GM12874 (cell line): ENCODE measurements around the gene GNA15.

Experiments used
- CTCF ChIP-seq: IDR thresholded peaks from 2 replicates; pipeline ENCODE4 v1.5.1; 2011; ENCODE audit warnings: low read depth, mild to moderate bottlenecking, control low read depth, low read length, moderate library complexity; ENCODE audit not compliant: insufficient read depth

The GNA15 gene

GRCh38 chr19:3120611-3121276 lies 15.1 kb upstream of the GNA15 start:
- no peak for TF ChIP-seq CTCF

DNA sequence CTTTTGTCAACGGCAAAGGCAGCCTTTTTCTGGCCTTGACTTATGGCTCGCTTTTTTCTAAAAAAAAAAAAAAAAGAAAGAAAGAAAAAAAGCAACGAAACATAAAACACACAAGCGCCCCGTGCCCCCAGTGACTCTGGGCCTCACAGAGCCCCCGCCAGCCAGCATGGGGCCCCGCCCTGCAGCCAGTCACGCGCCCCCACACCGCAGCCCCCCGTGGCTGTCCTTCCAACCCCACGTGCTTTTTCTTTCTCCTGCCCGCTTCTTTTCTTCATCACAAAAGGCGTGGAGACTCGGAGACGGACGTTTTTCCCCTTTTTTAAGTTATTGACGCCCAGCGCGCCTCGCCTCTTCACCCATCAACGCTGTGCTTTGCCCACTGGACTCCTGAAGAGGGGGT lies 14.4 kb upstream of the GNA15 start:
- TF ChIP-seq CTCF, result no peak

GRCh38 chr19:3121821-3122511 lies 13.9 kb upstream of the GNA15 start:
- TF ChIP-seq CTCF, result no peak

- TF ChIP-seq CTCF, result no peak
These were observed 13.3 kb upstream of the GNA15 start for GRCh38 chr19:3122512-3122870.

GRCh38 chr19:3123088-3123721 lies 12.6 kb upstream of the GNA15 start:
- TF ChIP-seq CTCF, result no peak

GRCh38 chr19:3123956-3124355 lies 11.9 kb upstream of the GNA15 start:
- no peak for TF ChIP-seq CTCF

DNA sequence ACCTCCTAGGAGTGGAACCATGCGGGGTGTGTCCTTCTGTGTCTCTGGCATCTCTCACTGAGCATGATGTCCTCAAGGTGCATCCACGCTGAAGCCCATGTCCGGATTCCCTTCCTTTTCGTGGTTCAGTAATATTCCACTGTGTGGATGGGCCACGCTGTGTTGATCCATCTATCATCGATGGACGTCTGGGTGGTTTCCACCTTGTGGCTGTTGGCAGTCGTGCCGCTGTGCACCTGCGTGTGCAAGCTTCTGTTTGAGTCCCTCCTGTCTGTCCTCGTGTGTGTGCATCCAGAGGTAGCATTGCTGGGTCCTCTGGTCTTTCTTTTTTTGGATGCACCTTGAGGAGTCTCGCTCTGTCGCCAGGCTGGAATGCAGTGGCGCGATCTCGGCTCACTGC lies 11.2 kb upstream of the GNA15 start:
- no peak for TF ChIP-seq CTCF
